Activated gamma-delta T cell (primary cell): Measurements from ENCODE around the gene MYO16.
"Not testable (repeated sequence)": the region's sequence is repeated elsewhere in the genome, so short reads cannot be mapped to it uniquely, and the experiment has no call there.

Experiments
- DNase-seq: peaks from one replicate; lab custom pipeline; 2025; lab: John Stamatoyannopoulos, UW

The MYO16 gene

DNA sequence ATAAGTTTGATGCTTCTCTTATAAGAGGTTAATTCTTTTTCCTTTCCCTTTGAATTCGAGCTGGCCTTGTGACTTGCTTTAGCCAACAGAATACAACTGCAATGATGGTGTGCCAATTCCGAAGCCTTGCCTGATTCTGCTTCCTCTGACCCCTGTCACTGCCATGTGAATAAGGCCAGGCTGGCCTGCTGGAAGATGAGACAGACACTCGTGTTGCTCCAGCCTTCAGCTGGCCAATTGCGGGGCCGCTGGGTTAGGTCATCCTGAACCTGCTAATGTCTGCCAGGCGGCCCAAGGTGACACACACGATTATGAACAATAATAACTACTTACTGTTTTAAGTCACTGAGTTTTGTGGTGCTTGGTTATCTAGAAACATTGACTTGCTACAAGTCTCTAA, 352.0 kb downstream of the MYO16 start:
- no peak for DNase-seq

DNA sequence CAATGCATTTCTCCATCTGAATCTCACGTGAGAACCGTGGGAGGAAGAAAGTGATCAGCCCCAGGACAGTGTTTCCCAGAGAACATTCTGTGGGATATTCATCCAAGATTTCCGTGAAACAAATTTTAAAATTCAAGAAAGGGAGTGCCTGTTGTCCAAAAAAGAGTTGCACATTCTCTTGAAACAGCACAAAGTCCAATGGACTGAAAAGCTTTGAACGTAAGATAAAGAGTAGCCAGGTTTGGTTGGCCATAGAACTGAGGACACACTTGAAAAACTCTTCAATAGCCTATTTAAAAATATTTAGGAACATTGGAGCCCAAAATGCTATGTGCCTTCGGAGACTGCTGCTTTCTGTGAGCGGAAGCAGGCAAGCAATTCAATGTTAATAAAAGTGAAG, 353.9 kb downstream of the MYO16 start:
- no peak for DNase-seq

DNA sequence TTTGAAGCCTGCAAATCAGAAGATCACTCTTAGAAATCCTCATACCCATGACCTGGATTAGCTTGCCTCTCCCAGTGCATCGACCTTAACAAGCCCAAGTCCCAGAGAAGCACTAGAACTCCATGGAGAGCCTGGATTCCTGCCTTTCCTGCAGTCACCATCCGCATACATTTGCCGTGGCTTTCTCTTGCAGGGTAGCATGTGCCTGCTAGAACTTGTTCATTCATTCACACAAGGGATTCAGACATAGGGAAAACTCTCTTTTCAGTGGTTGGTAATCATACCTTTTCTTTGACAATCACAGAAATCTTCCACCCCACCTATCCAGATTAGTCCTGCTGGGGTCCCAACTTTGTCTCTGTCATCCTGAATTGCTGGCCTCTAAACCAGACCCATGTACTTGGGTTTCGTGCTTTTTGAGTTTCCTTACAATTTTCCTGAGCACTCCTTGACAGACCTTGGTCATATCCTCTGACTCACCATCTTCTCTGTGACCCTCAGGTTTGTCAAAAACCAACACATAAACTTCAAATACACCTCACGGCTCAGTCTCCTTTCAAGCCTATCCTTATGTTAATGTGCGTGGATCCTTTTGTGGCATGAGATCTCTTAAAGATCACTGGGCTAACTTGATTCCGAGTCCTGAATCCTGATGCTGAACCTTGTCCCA, 355.0 kb downstream of the MYO16 start:
- no peak for DNase-seq

DNA sequence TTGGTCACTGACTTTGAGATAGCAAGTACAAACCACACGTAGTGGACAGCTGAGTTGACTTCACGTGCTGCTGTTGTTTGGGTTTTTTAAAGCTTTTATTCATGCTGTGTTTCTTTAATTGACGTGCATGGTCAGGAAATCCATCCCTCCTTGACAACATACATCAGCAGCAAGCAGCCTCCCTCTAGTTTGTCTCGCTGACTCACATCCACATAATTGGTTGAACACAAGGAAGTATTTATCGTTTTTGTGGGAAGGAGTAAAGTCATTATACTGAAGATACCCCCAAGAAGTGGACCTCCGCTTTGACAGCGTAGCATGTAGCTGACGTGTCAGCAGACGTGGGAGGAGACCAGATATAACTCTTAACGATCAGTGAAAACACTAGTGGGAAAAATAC, 355.8 kb downstream of the MYO16 start:
- DNase-seq: no peak

DNA sequence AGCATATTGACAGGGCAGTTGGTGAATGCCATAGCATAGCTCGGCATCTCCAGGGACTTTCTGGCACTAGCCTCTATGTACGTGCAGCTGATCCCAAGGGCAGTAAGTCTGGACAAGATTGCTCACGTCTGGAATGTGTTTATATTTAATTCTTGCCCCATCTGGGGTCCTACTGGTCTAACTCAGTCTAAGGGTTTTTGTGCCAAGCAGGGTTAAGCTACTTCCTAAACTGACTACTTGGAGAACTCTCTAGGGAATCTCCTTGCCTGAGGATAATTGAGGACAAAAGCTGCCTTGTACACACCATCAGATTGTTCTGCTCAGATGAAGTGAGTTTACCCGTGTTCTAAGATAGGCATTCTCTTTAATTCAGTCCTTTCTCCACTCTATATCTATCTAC, 358.1 kb downstream of the MYO16 start:
- DNase-seq: no peak

DNA sequence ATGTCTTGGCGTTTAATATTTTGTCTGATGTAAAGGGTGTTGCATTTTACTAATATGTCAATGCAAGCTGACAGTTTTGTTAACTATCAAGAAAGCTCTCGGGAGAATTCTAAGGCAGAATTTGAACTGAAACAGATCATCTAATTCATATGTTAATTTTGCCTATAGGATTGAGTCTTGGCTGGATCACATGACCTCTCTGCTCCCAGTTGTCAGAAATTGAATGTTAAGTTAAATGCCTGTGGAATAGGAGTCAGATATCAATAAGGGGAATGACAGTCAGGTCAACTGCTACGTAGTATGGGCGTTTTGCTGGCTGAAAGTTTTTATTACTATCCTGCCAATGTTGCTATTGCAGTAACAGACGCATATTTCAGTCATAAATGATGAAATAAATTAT, 358.5 kb downstream of the MYO16 start:
- no peak for DNase-seq

GRCh38 chr13:108991416-108991815, 362.0 kb downstream of the MYO16 start:
- not testable (repeated sequence) for DNase-seq

- DNase-seq: no peak
These were observed 363.9 kb downstream of the MYO16 start for GRCh38 chr13:108993346-108993745.

GRCh38 chr13:108996430-108996829, 367.0 kb downstream of the MYO16 start:
- DNase-seq: no peak

DNA sequence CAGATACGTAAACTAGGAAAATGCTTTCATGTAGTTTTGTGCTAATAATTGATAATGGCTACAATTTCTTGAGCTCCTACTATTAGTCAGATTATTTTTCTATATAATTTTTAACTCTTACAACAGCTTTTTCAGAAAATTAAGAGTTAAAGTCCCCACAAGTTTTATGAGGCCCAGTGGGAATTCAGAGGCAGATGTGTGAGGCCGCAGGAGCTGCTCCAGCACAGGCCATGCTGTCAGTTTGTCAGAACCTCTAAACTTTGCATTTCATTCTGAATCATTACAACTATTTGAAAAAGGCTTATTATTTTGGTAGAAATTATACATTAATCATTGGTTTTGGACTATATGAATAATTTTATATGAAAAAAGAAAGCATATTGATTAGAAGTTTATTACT, 370.8 kb downstream of the MYO16 start:
- no peak for DNase-seq

DNA sequence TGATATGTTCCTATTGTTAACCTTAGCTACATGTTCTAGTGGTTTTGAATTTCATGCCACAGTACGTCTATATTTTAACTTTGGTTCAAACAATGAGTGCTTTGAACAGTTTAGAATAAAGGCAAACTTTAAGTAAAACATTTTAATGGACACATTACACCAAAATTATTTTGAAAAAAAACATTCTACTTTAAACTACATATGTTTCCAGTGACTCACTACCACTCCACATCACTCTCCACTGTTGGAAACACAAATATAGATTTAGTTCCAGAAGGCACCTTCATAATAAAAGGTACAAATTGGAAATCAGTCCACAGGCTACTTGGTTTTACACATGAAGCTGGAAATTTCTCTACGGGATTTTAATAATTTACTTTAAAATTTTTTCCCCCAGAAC, 373.5 kb downstream of the MYO16 start:
- no peak for DNase-seq

GRCh38 chr13:109007946-109008345, 378.5 kb downstream of the MYO16 start:
- DNase-seq: no peak

DNA sequence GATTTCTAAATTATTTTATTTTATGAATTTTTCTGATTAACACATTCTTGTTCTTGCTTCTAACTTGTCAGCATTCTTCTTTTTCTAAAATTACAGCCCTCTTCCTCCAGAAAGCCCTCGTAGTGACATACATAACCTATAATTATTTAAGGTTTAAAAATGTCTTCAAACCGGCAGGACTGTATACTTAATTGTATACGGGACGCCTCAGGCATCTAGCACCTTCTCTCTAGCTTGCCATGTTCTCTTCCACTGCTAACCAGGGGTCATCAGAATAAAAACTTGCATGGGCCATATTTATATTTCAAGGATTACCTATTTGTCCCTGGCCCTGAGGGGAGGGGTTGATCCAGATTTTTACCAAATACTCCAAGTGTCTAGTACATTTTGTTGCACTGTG, 380.3 kb downstream of the MYO16 start:
- DNase-seq: no peak

GRCh38 chr13:109010912-109011311, 381.5 kb downstream of the MYO16 start:
- DNase-seq: no peak

DNA sequence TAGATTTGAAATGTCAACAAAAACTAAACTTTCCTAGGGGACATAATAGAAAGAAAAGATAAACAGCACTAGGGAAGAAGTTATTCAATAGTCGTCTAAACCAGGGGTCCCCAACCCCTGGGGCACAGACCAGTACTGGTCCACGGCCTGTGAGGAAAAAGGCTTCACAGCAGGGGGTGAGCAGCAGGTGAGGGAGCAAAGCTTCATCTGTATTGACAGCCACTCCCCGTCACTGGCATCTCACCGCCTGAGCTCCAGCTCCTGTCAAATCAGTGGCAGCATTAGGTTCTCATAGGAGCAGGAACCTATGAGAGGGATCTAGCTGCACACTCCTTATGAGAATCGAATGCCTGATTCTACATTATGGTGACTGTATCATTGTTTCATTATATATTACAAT, 382.7 kb downstream of the MYO16 start:
- no peak for DNase-seq

DNA sequence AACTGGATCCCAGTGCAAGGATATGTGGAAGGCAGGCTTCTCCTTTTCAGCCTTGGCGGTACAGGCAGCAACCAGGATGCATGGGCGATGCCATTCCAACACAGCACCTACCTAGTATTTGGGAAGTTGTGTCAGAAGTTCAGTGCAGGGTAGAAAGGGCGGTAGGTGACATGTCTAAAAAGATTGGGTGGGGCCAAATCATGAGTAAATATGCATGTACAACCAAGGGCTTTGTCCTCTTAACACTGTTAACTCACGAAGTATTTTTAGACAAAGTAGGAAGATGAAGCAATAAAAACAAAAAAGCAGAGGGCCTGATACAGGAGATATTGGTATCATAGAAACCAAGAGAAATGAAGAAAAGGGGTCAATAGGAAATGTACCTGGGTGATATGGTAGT, 392.1 kb downstream of the MYO16 start:
- DNase-seq: no peak

GRCh38 chr13:109024611-109025010, 395.2 kb downstream of the MYO16 start:
- DNase-seq: no peak

- DNase-seq: no peak
These were observed 396.9 kb downstream of the MYO16 start for GRCh38 chr13:109026266-109026665.

DNA sequence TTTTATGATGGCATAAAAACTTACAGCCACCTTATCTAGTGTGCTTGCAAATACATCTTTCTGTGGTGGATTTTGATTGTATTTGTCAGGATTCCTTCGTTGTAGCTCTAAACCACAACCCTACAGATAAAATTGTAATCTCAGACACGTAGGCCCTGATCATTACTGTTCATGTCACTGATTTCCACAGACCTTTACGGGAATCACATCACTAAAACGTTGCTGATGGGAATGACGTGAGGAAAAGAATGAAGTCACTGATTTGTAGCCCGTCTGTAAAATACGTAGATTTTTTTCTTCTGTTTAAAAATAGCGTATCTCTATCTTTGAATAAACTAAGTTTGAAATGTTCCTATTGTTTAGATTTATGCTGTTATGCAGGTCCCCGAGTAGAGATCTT, 399.2 kb downstream of the MYO16 start:
- DNase-seq: no peak

GRCh38 chr13:109033090-109033489, 403.7 kb downstream of the MYO16 start:
- no peak for DNase-seq

GRCh38 chr13:109036078-109036780, 406.8 kb downstream of the MYO16 start:
- no peak for DNase-seq

DNA sequence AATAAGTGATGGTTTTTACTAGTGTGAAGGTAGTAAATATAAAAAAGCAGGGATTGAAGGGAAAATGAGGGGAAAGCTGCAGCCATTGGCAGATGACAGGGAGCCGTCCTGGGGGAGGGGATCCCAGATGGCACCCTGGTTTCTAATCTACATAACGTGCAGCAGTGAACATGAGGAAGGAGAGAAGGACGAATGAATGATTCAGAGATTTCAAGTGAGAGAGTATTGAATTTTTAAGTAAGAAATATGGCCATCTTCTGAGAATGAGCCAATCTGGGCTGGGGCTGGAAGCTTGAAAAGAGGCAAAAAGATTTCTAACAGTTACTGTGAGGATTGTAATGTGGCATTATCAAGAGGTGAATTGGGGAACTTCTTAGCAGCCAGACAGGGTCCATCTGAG, 414.2 kb downstream of the MYO16 start:
- no peak for DNase-seq

DNA sequence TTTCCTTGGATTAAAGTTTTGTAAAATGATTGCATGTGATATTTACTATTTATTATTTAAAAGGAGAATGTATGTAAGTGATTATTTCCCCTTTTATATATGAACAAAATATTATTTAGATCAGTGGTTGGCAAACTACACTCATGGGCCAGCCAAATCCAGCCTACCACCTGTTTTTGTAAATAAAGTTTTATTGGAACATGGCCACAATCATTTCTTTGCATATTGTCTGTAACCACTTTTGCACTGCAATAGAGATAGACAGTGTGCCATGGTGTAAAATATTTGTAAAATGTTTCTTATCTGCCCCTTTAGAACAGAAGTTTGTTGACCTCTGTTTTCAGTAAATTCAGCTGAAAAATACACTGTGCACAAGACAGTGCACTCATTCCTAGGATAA, 426.4 kb downstream of the MYO16 start:
- no peak for DNase-seq

DNA sequence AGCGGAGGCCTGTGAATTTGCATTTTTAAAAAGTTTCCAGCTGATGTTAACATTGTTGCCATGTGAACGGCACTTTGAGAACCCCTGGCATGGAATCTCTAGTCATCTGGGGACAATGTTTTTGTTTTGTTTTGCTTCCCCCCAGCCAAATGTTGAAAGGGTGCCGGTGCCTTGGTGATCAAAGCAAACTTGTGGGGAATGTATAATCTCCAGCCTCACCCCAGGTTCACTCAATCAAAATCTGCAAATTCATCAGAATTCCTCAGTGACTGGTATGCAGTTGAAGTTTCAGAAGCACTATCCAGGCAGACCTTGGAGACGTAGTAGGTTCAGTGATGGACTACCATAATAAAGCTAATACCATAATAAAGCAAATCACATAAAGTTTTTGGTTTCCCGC, 428.7 kb downstream of the MYO16 start:
- no peak for DNase-seq
